Aorta (tissue), 5 donors: Measurements from ENCODE around the gene UCN2. TPM values are rescaled to one million over a fixed set of nuclear protein-coding genes. Genes with fewer than 3 reads are reported as not detected.

Experiments
- ATAC-seq: fragments of 200-7000 bp; cut with Tn5 transposase; one replicate; pipeline ENCODE4 v1.9.1; 2022; ENCODE audit warnings: moderate library complexity; ENCODE audit not compliant: low FRiP score
- DNase-seq, 2 donors: peaks; one replicate each; pipeline ENCODE4 v3.0.0-alpha.2; 2020
- H3K27ac ChIP-seq, 2 donors: one replicate each; pipeline ENCODE4 v1.5.1; 2013; ENCODE audit warnings: low read length in 2 of 2, mild to moderate bottlenecking in 2 of 2, moderate library complexity in 2 of 2, control low read depth in 1 of 2, inconsistent platforms in 1 of 2, low read depth in 1 of 2
- H3K27me3 ChIP-seq, 2 donors: one replicate each; pipeline ENCODE4 v1.6.1; 2013; ENCODE audit warnings: control low read depth in 1 of 2, low read length in 1 of 2, mild to moderate bottlenecking in 1 of 2, moderate library complexity in 1 of 2; ENCODE audit not compliant: insufficient read depth in 2 of 2, control insufficient read depth in 1 of 2
- H3K36me3 ChIP-seq, 2 donors: one replicate each; pipeline ENCODE4 v1.6.1; 2013; ENCODE audit warnings: control low read depth in 1 of 2, low read length in 1 of 2, mild to moderate bottlenecking in 1 of 2; ENCODE audit not compliant: insufficient read depth in 2 of 2, control insufficient read depth in 1 of 2
- H3K4me1 ChIP-seq, 2 donors: one replicate each; pipeline ENCODE4 v1.6.1; 2013; ENCODE audit warnings: low read length in 2 of 2, control low read depth in 1 of 2, mild to moderate bottlenecking in 1 of 2, moderate library complexity in 1 of 2; ENCODE audit not compliant: insufficient read depth in 2 of 2, control insufficient read depth in 1 of 2
- H3K4me3 ChIP-seq, 2 donors: one replicate each; pipeline ENCODE4 v1.5.1; 2013; ENCODE audit warnings: low read length in 2 of 2, control low read depth in 1 of 2, mild to moderate bottlenecking in 1 of 2
- H3K9me3 ChIP-seq: one replicate; pipeline ENCODE4 v1.6.1; 2013; ENCODE audit warnings: mild to moderate bottlenecking, low read length; ENCODE audit not compliant: control insufficient read depth
- WGBS, 2 donors: extraction: QIAGEN DNeasy Blood & Tissue Kit; methylation state at CpG; one replicate each; pipeline ENCODE4 v1.1.7; 2013; 5-methylcytosine and 5-hydroxymethylcytosine counted together
- intact Hi-C, 2 donors: fragments of 100-400 bp; cut with DNase I; formaldehyde crosslinking; loops; one replicate each; pipeline versions ENCODE4 v1.14.2 to v1.15.0; 2022
- long read RNA-seq, 2 donors: library from polyadenylated mRNA; unstranded; transcript quantifications; one replicate each; pipeline ENCODE4 v2.0.0, GENCODE V29; 2020 to 2021
- polyA plus RNA-seq, 2 donors: library from polyadenylated mRNA; stranded (reverse); fragments of 200-250 nt; gene quantifications; one replicate each; pipeline ENCODE4 v1.2.3, GENCODE V29; 2013
- total RNA-seq, 2 donors: library from RNA; stranded (reverse); fragmentation: NEBNext Ultra II Directional; extraction: Animal tissue kit (Norgen Biotek cat#: 25700); gene quantifications; one replicate each; pipeline ENCODE4 v1.2.1, GENCODE V29; 2021
- donor health status: healthy with polysubstance abuse.
- donor health status: Bipolar disorder and iron deficiency.
- donor health status: DM: no; HTN: no; CAD: no.
- donor health status: DM: no; HTN: no; CAD: no.
- donor health status: DM: yes; HTN: yes; CAD: no.

The UCN2 gene, protein sequence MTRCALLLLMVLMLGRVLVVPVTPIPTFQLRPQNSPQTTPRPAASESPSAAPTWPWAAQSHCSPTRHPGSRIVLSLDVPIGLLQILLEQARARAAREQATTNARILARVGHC
- total RNA-seq (under 1 TPM in 1 of 2 donors, not detected in 1; 0.24 TPM), polyA plus RNA-seq (1 to 10 TPM in 1 of 2 donors, not detected in 1; 6.8 TPM)
- long read RNA-seq, donor 1 = 0 reads
- long read RNA-seq, donor 2 = 0 reads

DNA sequence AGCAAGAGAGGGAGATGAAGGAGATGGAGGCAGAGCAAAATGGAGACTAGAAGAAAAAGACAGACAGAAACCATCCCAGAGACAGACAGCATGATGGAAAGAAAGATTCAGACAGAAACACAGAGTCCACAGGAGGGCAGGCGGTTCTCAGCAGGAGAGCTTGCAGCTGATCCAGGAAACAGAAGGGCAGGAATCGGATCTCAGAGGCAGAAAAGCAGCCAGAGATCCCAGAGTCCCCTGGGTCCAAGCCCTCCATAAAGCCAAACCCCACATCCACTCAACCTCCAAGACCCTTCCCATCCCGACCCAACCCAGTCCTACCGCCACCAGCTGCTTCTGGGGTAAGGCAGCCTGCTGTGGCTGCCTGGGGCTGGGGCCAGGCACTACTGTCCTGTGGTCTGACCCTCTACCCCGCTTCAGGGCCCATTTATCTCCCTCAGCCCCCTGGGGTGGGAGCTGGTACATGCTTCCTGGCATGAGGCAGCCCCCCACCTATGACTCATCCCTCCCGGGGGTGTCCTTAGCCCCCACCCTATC lies at the start of gene UCN2:
Gene UCN2 (minus strand): TSS at position 400 of the 537 bp plus-strand sequence. CDS start 657 bp downstream, outside the sequence.
- DNase-seq (no peak), ATAC-seq (no peak)
- peaks cover 0 to 3% of the 10 kb centered on the region in 2 donors for H3K4me1 ChIP-seq
- intact Hi-C loops = no loop called here
- no peak within 1 kb of the TSS for H3K27ac ChIP-seq
- H3K27me3 ChIP-seq = no peaks in the 10 kb centered on the region
- no peaks in the 10 kb centered on the region for H3K9me3 ChIP-seq
- H3K36me3 ChIP-seq = no peaks in the 10 kb centered on the region
- no peak within 1 kb of the TSS for H3K4me3 ChIP-seq
- 76 to 77% methylated on average over 6 of the region's 6 CpGs for WGBS, 2 donors

DNA sequence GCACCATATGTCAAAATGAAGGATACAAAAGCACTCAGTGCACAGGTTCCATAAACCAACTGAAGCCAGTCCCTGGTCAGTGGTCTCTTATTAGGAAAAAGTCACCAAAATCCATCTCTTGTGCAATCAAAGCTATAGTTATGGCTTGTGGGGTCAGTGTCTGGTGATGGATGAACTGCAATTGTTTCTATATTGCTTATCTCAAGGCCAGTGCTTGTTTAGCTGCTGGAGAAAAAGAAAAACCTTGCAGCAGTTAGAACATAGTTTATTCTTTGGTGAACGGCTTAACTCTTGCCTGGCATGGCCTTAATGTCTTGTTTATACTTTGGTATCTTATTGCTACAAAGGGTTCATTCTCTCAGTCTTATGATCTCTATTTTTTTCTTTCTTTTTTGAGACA lies 48.7 kb upstream of the UCN2 start:
- DNase-seq (no peak), ATAC-seq (no peak)
- Histone ChIP-seq H3K36me3 (no peaks in the 10 kb centered on the region), H3K27ac (no peak overlapping the region), H3K9me3 (no peaks in the 10 kb centered on the region), H3K27me3 (no peaks in the 10 kb centered on the region), H3K4me3 (no peak overlapping the region), H3K4me1 (peaks cover 0 to 3% of the 10 kb centered on the region in 2 donors)
- intact Hi-C loops = no loop called here
- 45 to 51% methylated on average over 1 of the region's 1 CpG for WGBS, 2 donors

DNA sequence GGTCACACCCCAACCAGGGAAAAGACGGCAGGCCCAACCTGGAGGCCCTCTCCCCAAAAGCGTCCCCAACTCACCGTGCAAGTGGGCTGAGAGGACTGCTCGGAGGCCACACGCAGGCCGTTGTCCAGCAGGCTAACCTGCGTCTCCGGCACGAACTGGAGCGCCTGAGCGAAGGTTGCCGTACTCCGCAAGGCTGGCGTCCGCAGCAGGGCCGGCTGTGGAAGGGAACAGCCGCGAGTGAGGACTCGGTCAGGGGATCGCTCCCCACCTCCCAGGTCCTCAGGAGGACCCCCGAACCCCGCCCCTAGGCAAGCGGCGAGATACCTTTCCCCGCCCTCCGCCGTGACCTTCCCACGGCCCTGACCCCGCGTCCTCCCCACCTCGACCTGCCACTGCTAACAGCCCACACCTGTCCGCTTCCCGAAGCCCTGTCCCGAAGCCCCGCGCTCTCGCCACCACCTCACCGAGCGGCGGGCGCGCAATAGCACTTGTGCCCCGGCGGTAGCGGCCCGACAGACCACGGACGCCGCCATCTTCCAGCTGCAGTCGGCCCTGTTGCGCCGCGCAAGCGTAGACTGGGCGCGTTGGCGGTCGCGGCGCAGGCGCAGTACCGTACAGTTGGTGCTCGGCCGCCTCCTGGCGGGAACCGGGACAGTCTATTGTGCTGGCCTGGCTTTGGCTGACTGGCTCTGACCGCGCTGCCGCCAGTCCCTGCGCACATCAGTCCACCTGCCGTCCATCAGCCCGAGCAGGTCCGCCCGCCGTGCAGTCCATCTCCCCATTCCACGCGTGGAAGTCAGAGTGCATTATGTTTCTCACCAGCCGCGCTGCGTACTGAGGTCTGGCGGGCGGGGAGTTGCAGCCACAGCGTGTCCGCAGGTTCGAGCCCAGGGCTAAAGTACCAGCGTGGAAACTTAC lies 45.8 kb upstream of the UCN2 start, which contains the start of gene UQCRC1:
Gene UQCRC1 (minus strand): TSS at position 559 of the 918 bp plus-strand sequence. CDS start 26 bp downstream, at position 533.
- intact Hi-C loops = loop anchor here in 1 of 2 donors (2.0 kb wide), 1 partner anchor 45 kb away; no protein-coding TSS in a partner anchor
- Histone ChIP-seq H3K27me3 (no peaks in the 10 kb centered on the region), H3K36me3 (peaks cover 4 to 9% of the 10 kb centered on the region in 2 donors), H3K9me3 (no peaks in the 10 kb centered on the region), H3K27ac (peak within 1 kb of the TSS in 1 of 2 donors; percentile 37), H3K4me1 (peaks cover 0 to 3% of the 10 kb centered on the region in 2 donors), H3K4me3 (peak within 1 kb of the TSS; percentile 80 to 93)
- DNase-seq = peak; percentile 95 to 98
- 2% methylated on average over 82 to 86 of the region's 86 CpGs for WGBS, 2 donors
- ATAC-seq = peak; percentile 100

DNA sequence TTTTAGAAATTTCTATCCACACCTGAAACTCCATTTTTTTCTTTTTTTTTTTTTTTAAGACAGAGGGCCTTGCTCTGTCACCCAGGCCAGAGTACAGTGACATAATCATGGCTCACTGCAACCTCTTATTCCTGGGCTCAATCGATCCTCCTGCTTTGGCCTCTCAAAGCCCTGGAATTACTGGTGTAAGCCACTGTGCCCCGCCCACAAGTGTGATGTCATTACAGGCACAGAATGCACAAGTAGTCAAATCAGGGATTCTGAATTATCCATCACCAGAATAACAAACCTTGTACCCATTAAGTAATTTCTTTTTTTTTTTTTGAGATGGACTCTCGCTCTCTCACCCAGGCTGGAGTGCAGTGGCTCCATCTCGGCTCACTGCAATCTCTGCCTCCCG lies 43.9 kb upstream of the UCN2 start:
- Histone ChIP-seq H3K27me3 (no peaks in the 10 kb centered on the region), H3K4me1 (peaks cover 0 to 3% of the 10 kb centered on the region in 2 donors), H3K27ac (no peak overlapping the region), H3K4me3 (no peak overlapping the region), H3K36me3 (peaks cover 4 to 20% of the 10 kb centered on the region in 2 donors), H3K9me3 (no peaks in the 10 kb centered on the region)
- ATAC-seq (no peak), DNase-seq (no peak)
- 92 to 95% methylated on average over 5 of the region's 5 CpGs for WGBS, 2 donors
- intact Hi-C loops = no loop called here

DNA sequence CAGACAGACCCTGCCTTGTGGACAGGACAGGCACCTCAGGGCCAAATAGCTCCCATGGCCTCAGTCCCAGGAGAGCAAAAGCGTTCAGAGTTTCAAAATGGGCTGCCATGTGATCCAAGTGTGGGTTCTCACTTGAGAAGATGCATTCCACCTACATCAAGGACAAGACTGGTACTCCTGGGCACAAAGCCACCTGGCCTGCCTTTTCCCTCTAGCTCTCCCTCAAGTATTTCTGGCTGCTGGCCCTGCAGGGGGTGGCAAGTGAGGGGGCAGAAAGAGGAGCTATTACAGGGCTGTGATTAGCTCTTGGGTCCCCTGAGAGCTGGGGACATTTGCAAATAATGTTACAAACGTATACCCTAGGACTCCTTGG lies 38.0 kb upstream of the UCN2 start:
- H3K9me3 ChIP-seq = no peaks in the 10 kb centered on the region
- WGBS, 2 donors = 45 to 46% methylated on average over 2 of the region's 2 CpGs
- H3K27me3 ChIP-seq = no peaks in the 10 kb centered on the region
- peaks cover 4 to 30% of the 10 kb centered on the region in 2 donors for H3K36me3 ChIP-seq
- intact Hi-C loops = no loop called here
- H3K4me1 ChIP-seq = no peaks in the 10 kb centered on the region
- ATAC-seq = no peak
- H3K4me3 ChIP-seq = no peak overlapping the region
- no peak for DNase-seq
- peak overlapping the region in 1 of 2 donors; percentile 4 for H3K27ac ChIP-seq

DNA sequence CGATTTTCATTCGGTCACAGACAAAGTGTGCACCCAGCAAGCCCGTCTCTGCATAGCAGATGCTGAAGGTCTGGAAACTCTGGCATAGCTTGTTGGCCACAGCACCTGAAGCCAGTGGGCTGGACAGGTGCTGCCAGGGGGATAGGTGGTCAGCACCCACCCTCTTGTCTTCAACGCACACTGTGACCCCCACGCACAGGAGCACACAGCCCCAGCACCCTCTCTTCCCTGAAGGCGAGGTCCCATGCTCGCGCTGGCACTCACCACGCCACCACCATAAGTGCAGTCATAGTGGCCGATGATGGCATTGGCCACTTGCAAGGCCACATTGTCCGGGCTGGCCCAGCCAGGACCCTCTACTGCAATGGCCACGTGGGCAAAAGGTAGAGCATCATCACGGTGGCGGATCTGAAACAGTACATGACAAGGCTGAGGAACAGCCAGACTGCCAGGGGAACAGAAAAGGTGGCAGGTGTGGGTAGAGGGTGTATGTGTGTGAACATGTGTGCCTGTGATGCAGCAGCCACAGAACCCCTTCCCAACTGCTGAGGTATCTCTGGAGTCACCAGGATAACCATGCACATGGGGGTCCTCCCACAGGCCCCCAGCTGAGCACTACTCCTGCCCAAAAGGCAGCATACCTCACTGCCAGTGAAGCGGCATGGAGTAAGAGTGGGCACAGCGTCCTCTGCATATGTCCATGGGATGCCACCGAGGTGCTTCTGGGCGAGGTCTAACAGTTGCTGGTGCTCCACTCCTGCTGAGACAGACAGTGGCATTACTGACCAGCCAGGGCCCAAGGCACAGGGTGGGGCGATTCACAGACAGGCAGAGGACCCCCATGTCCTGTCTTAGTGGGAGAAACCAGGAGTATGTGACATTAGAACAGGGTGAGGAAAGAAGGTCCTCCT lies 37.4 kb upstream of the UCN2 start:
- Histone ChIP-seq H3K27ac (peak overlapping the region in 1 of 2 donors; percentile 4), H3K9me3 (no peaks in the 10 kb centered on the region), H3K36me3 (peaks cover 4 to 30% of the 10 kb centered on the region in 2 donors), H3K4me3 (no peak overlapping the region), H3K27me3 (no peaks in the 10 kb centered on the region), H3K4me1 (no peaks in the 10 kb centered on the region)
- 91 to 94% methylated on average over 19 of the region's 19 CpGs for WGBS, 2 donors
- DNase-seq = no peak
- no peak for ATAC-seq
- intact Hi-C loops = no loop called here

DNA sequence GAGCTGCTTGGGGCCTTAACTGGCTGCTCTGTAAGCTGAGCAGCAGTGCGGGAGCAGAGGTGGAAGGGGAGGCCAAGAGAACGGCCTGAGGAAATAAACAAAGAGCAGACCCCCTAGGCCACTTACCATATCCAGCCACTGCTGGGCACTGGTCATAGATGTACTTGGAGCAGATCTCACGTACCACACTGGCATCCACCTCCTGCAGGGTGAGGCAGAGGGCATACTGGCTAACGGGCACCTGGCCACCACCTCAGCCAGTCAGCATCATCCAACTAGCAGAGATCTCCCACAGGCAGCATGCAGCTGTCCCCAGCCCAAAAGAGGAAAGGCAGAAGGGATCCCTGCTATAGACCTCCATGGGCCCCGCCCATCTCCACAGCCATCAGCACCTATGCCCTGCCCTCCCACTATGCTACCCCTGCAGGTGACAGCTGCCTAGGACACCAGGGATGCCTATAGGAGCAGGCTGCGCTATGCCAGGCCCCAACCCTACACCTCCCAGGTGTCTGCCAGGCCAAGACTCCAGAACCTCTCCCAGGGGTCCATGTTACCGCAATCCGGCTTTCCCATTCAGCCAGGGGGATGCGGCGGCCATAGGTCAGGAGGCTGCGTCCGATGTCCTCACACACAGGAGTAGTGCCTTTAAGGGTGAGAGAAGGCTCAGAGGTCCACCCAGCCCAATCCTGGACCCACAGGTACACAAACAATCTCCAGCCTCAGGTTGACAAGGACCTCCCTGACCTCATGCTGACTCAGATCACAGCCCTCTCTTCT lies 36.1 kb upstream of the UCN2 start:
- H3K9me3 ChIP-seq = no peaks in the 10 kb centered on the region
- H3K4me1 ChIP-seq = no peaks in the 10 kb centered on the region
- no peak overlapping the region for H3K4me3 ChIP-seq
- 76 to 80% methylated on average over 12 of the region's 12 CpGs for WGBS, 2 donors
- DNase-seq = no peak
- ATAC-seq = no peak
- H3K27me3 ChIP-seq = no peaks in the 10 kb centered on the region
- H3K27ac ChIP-seq = peak overlapping the region; percentile 70 to 80
- H3K36me3 ChIP-seq = peaks cover 0 to 23% of the 10 kb centered on the region in 2 donors
- intact Hi-C loops = loop anchor here (5.0 kb wide), 2 partner anchors 38 to 42 kb away; partner anchors contain the start of genes PFKFB4 (in 1 of the 2) and SLC26A6 (in 1 of the 2)
